Measurements from ENCODE around the gene AADAC.

Gene AADAC

GRCh38 chr3:151793636-151794035 lies 20.3 kb upstream of the AADAC start:
- no peak overlapping the region for H3K4me2 ChIP-seq (ENCODE audit: low read length)
- no peak overlapping the region for H3K27ac ChIP-seq (ENCODE audit: low read depth, low read length)

GRCh38 chr3:151794080-151794479 lies 19.8 kb upstream of the AADAC start:
- no peaks in the 10 kb centered on the region for H3K36me3 ChIP-seq (ENCODE audit: control insufficient read depth, low read length)
- H3K79me2 ChIP-seq (ENCODE audit: control insufficient read depth, low read length) = no peaks in the 10 kb centered on the region
- TF ChIP-seq CTCF (IDR thresholded peaks at IDR 0.05; ENCODE audit: low read depth, low read length, poor library complexity, severe bottlenecking) = no peak
- TF ChIP-seq EZH2phosphoT487 (IDR thresholded peaks at IDR 0.05; ENCODE audit: borderline replicate concordance, low read length) = no peak
- no peaks in the 10 kb centered on the region for H3F3A ChIP-seq (ENCODE audit: control insufficient read depth, insufficient read depth)
- H3K4me1 ChIP-seq (ENCODE audit: control insufficient read depth, low read length) = no peaks in the 10 kb centered on the region
- no peak overlapping the region for H3K4me3 ChIP-seq (ENCODE audit: low read length)
- no peaks in the 10 kb centered on the region for H3K9me2 ChIP-seq (replicated peaks; ENCODE audit: control insufficient read depth, low read length)
- H3K9me3 ChIP-seq (ENCODE audit: control insufficient read depth, insufficient read depth, low read length) = no peaks in the 10 kb centered on the region
- H3K27ac ChIP-seq (ENCODE audit: low read depth, low read length) = no peak overlapping the region
- no peak overlapping the region for H3K4me2 ChIP-seq (ENCODE audit: low read length)
- H3K27me3 ChIP-seq (ENCODE audit: control insufficient read depth, low read length) = no peaks in the 10 kb centered on the region
- H4K20me1 ChIP-seq (ENCODE audit: control insufficient read depth, insufficient read depth, low read depth, low read length) = no peaks in the 10 kb centered on the region

More at GRCh38 chr3:151793636-151794035, 20.3 kb upstream of the AADAC start:
- TF ChIP-seq CTCF (IDR thresholded peaks at IDR 0.05; ENCODE audit: low read depth, low read length, poor library complexity, severe bottlenecking) (no peak), EZH2phosphoT487 (IDR thresholded peaks at IDR 0.05; ENCODE audit: borderline replicate concordance, low read length) (no peak)
- Histone ChIP-seq H3K4me1 (ENCODE audit: control insufficient read depth, low read length) (no peaks in the 10 kb centered on the region), H3K79me2 (ENCODE audit: control insufficient read depth, low read length) (no peaks in the 10 kb centered on the region), H3K9me3 (ENCODE audit: control insufficient read depth, insufficient read depth, low read length) (no peaks in the 10 kb centered on the region), H3F3A (ENCODE audit: control insufficient read depth, insufficient read depth) (no peaks in the 10 kb centered on the region), H3K4me3 (ENCODE audit: low read length) (no peak overlapping the region), H4K20me1 (ENCODE audit: control insufficient read depth, insufficient read depth, low read depth, low read length) (no peaks in the 10 kb centered on the region), H3K9me2 (replicated peaks; ENCODE audit: control insufficient read depth, low read length) (no peaks in the 10 kb centered on the region), H3K36me3 (ENCODE audit: control insufficient read depth, low read length) (no peaks in the 10 kb centered on the region), H3K27me3 (ENCODE audit: control insufficient read depth, low read length) (no peaks in the 10 kb centered on the region)

GRCh38 chr3:151795276-151795675 lies 18.6 kb upstream of the AADAC start:
- no peak overlapping the region for H3K4me3 ChIP-seq (ENCODE audit: low read length)
- no peaks in the 10 kb centered on the region for H4K20me1 ChIP-seq (ENCODE audit: control insufficient read depth, insufficient read depth, low read depth, low read length)
- H3F3A ChIP-seq (ENCODE audit: control insufficient read depth, insufficient read depth) = no peaks in the 10 kb centered on the region
- no peaks in the 10 kb centered on the region for H3K79me2 ChIP-seq (ENCODE audit: control insufficient read depth, low read length)
- H3K9me3 ChIP-seq (ENCODE audit: control insufficient read depth, insufficient read depth, low read length) = no peaks in the 10 kb centered on the region
- H3K4me1 ChIP-seq (ENCODE audit: control insufficient read depth, low read length) = no peaks in the 10 kb centered on the region
- TF ChIP-seq CTCF (IDR thresholded peaks at IDR 0.05; ENCODE audit: low read depth, low read length, poor library complexity, severe bottlenecking) = no peak
- no peak overlapping the region for H3K4me2 ChIP-seq (ENCODE audit: low read length)
- no peaks in the 10 kb centered on the region for H3K9me2 ChIP-seq (replicated peaks; ENCODE audit: control insufficient read depth, low read length)
- no peak overlapping the region for H3K27ac ChIP-seq (ENCODE audit: low read depth, low read length)
- H3K36me3 ChIP-seq (ENCODE audit: control insufficient read depth, low read length) = no peaks in the 10 kb centered on the region
- peaks cover 2% of the 10 kb centered on the region; the same call in 1 of the 2 replicates for H3K27me3 ChIP-seq (ENCODE audit: control insufficient read depth, low read length)
